Ascending aorta (tissue), 2 donors: ENCODE data around the gene SPDYE5. TPM values are rescaled to one million over a fixed set of nuclear protein-coding genes. Genes with fewer than 3 reads are reported as not detected.

Experiments used
- DNase-seq, 2 donors: peaks; one replicate each; pipeline ENCODE4 v3.0.0-alpha.2; 2019; ENCODE audit warnings: low spot score in 2 of 2
- H3K27ac ChIP-seq, 2 donors: fragments of 200-600 bp; sonication (generic); one replicate each; pipeline ENCODE4 v1.5.1; 2016 to 2017; ENCODE audit warnings: mild to moderate bottlenecking in 1 of 2
- H3K27me3 ChIP-seq: fragments of 200-600 bp; sonication (generic); one replicate; pipeline ENCODE4 v1.5.1; 2017
- H3K36me3 ChIP-seq, 2 donors: fragments of 200-600 bp; sonication (generic); one replicate each; pipeline ENCODE4 v1.5.1; 2016
- H3K4me1 ChIP-seq, 2 donors: fragments of 200-600 bp; sonication (generic); one replicate each; pipeline ENCODE4 v1.5.1; 2016 to 2017; ENCODE audit warnings: mild to moderate bottlenecking in 1 of 2
- H3K4me3 ChIP-seq, 2 donors: fragments of 200-600 bp; sonication (generic); one replicate each; pipeline ENCODE4 v1.5.1; 2016 to 2017; ENCODE audit warnings: mild to moderate bottlenecking in 1 of 2
- H3K9me3 ChIP-seq, 2 donors: fragments of 200-600 bp; sonication (generic); one replicate each; pipeline ENCODE4 v1.5.1; 2016
- CTCF ChIP-seq, 3 experiments: fragments of 200-600 bp in 2 of 3; fragments of 450-650 bp in 1 of 3; sonication (generic) in 2 of 3; IDR thresholded peaks; one replicate each; pipeline ENCODE4 v1.5.1; 2016 to 2019; ENCODE audit warnings: antibody characterized with exemption in 3 of 3, mild to moderate bottlenecking in 1 of 3, moderate library complexity in 1 of 3
- intact Hi-C: fragments of 100-400 bp; cut with DNase I; formaldehyde crosslinking; loops from one replicate; pipeline ENCODE4 v1.15.1; 2023
- total RNA-seq: library from RNA; depleted of rRNA; stranded (reverse); fragments of >200 nt; gene quantifications from one replicate; pipeline ENCODE4 v1.1.0, GENCODE V29; 2016

The SPDYE5 gene
- total RNA-seq, 1 donor from 2014 or later, result not detected

GRCh38 chr7:75534727-75535307, 42.7 kb downstream of the SPDYE5 start:
- no peak for TF ChIP-seq CTCF (IDR thresholded peaks at IDR 0.05)
- no peaks in the 10 kb centered on the region for H3K4me1 ChIP-seq
- no peak overlapping the region for H3K27ac ChIP-seq
- H3K27me3 ChIP-seq, result no peaks in the 10 kb centered on the region
- no peak for DNase-seq
- H3K4me3 ChIP-seq, result no peak overlapping the region
- intact Hi-C loops, result no loop called here
- H3K9me3 ChIP-seq, result no peaks in the 10 kb centered on the region
- H3K36me3 ChIP-seq, result peaks cover 39 to 49% of the 10 kb centered on the region in 2 donors

GRCh38 chr7:75536491-75536890, 44.4 kb downstream of the SPDYE5 start:
- intact Hi-C loops, result no loop called here
- H3K36me3 ChIP-seq, result peaks cover 51 to 66% of the 10 kb centered on the region in 2 donors

DNA sequence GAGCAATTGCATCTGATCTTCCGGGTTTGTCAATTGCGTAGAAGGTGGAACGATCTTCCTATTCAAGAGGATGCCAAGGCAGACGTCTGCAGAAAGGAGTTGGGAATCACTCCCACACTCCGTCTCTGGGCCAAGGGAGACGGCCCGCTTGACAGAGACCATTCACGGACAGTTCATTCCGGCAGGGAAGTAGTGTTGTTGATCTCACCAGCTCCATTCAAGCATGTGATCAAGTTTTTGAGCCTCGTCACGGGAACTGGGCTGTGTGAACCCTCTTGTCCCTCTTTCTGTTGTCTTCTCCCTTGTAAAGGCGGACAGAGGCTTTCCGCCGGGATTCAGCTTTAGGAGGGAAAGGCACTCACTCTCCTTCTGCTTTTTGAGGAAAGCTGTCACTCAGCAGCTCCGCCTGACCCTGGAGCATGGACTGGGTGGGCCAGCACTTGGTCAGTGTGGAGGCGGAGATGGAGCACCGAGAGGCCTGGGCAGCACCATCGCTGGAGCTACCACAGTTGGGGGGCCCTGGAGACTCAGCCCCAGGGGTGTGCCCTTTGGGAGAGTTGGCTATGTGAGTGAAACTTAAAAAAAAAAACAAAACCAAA, 44.9 kb downstream of the SPDYE5 start:
- H3K27ac ChIP-seq, result no peak overlapping the region
- DNase-seq, result no peak
- intact Hi-C loops, result no loop called here
- H3K27me3 ChIP-seq, result no peaks in the 10 kb centered on the region
- no peak for TF ChIP-seq CTCF (IDR thresholded peaks at IDR 0.05)
- no peaks in the 10 kb centered on the region for H3K4me1 ChIP-seq
- H3K4me3 ChIP-seq, result no peak overlapping the region
- H3K9me3 ChIP-seq, result no peaks in the 10 kb centered on the region
- H3K36me3 ChIP-seq, result peaks cover 56 to 71% of the 10 kb centered on the region in 2 donors

More at GRCh38 chr7:75536491-75536890, 44.4 kb downstream of the SPDYE5 start:
- TF ChIP-seq CTCF (IDR thresholded peaks at IDR 0.05), result no peak
- DNase-seq, result no peak
- H3K27ac ChIP-seq, result no peak overlapping the region
- H3K4me1 ChIP-seq, result no peaks in the 10 kb centered on the region
- H3K4me3 ChIP-seq, result no peak overlapping the region
- no peaks in the 10 kb centered on the region for H3K27me3 ChIP-seq
- no peaks in the 10 kb centered on the region for H3K9me3 ChIP-seq

DNA sequence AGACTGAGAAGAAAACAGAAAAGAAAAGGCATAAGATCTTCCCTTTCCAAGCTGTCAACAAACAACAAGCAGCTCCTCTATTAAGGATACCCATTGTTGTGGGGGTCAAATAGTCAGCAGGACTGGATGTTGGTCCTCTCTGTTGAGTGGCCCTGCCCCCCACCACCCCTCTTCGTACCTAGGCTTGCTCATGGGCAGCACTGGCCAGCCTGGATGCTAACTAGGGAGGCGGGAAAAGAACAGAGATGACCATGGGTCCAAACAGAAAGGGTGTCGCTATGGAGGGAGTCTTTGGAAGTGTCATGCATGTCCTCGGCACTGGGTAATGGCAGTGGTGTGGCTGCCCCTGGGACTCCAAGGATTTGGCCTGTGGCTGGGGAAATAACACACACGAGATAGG, 45.6 kb downstream of the SPDYE5 start:
- peak in 1 of 2 donors; percentile 49 for DNase-seq
- H3K4me1 ChIP-seq, result no peaks in the 10 kb centered on the region
- H3K36me3 ChIP-seq, result peaks cover 62 to 78% of the 10 kb centered on the region in 2 donors
- H3K27me3 ChIP-seq, result no peaks in the 10 kb centered on the region
- H3K9me3 ChIP-seq, result no peaks in the 10 kb centered on the region
- intact Hi-C loops, result no loop called here
- no peak overlapping the region for H3K27ac ChIP-seq
- H3K4me3 ChIP-seq, result no peak overlapping the region
- no peak for TF ChIP-seq CTCF (IDR thresholded peaks at IDR 0.05)

- H3K27me3 ChIP-seq, result no peaks in the 10 kb centered on the region
- intact Hi-C loops, result no loop called here
- DNase-seq, result no peak
- H3K4me1 ChIP-seq, result no peaks in the 10 kb centered on the region
- H3K36me3 ChIP-seq, result peaks cover 72 to 92% of the 10 kb centered on the region in 2 donors
- no peak overlapping the region for H3K4me3 ChIP-seq
- no peak for TF ChIP-seq CTCF (IDR thresholded peaks at IDR 0.05)
- H3K9me3 ChIP-seq, result no peaks in the 10 kb centered on the region
- no peak overlapping the region for H3K27ac ChIP-seq
Measured at GRCh38 chr7:75546237-75547015, 54.3 kb downstream of the SPDYE5 start.

Other genes with a start within 250 kb of the SPDYE5 start
- gene TRIM73, start 96.7 kb upstream of the SPDYE5 start, total RNA-seq, result 5.2 TPM
- 12.1 TPM for gene POM121C, start 6.0 kb upstream of the SPDYE5 start, total RNA-seq
- gene HIP1, start 246.6 kb downstream of the SPDYE5 start, total RNA-seq, result 47.5 TPM